GM19463 (cell line): ENCODE results near the gene HAL.

ENCODE experiments used
- ATAC-seq: cut with Tn5 transposase; IDR thresholded peaks from one replicate; pipeline ENCODE4 v1.9.1; 2021; ENCODE audit warnings: mild to moderate bottlenecking, moderate library complexity; ENCODE audit not compliant: unreplicated experiment

HAL gene

DNA sequence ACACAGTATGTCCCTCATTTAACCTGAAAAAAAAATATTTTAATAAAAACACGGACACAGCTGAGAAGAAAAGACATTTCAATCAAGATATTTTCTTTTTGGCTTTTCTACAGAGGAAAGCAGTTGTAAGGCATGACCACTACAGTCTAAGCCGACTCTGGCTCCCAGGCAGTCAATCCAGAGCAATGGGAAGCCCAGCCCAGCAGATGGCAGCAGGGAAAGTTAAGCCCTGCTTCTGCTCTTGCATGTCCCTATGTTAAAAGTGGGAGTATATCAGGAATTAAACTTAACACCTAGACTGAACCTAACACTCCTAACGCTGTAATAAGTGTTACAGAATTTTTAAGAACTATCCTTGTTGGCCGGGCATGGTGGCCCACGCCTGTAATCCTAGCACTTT is 19.5 kb upstream of the HAL start:
- no peak for ATAC-seq

- no peak for ATAC-seq
Observed at GRCh38 chr12:96014943-96015599, 18.9 kb upstream of the HAL start.

DNA sequence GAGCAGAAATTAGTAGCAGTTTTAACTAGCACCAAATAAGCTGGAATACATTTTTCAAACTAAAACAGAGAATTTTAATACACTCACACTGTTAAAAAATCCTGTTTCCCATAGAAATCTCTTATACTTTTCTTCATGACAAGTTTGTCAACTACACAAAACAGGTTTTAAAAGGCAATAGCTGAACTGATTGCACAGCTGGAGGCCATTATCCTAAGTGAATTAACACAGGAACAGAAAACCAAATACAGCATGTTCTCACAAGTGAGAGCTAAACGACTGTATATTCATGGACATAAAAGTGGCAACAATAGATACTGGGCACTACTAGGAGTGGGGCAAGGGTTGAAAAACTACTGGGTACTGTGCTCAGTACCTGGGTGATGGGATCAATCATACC is 11.6 kb upstream of the HAL start:
- no peak for ATAC-seq

DNA sequence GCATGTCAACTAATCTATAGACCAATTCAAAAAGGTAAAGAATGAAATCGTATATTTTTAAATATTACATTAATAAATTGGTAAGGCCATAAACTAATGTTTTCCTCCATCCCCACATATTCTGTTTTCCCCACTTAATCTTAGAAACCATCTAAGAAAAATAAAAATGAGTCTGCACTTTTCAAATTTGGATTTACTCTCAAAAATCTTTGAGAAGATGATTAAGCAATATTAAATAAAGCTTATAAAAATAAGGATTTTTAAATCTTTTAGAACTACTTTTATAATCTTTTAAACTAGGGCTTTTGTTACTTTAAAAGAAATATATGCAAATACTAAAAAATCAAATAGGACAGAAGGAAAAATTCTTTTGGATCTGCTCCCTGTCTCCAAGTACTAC is 10.6 kb upstream of the HAL start:
- no peak for ATAC-seq

GRCh38 chr12:96000858-96001257 is 4.7 kb upstream of the HAL start:
- ATAC-seq: no peak

- no peak for ATAC-seq
Observed at GRCh38 chr12:95999484-95999883, 3.3 kb upstream of the HAL start.

GRCh38 chr12:95998611-95999286 is 2.6 kb upstream of the HAL start:
- ATAC-seq: peak; percentile 96

GRCh38 chr12:95997911-95998510 is 1.9 kb upstream of the HAL start:
- no peak for ATAC-seq

- ATAC-seq: no peak
Observed at GRCh38 chr12:95997276-95997675, 1.1 kb upstream of the HAL start.

DNA sequence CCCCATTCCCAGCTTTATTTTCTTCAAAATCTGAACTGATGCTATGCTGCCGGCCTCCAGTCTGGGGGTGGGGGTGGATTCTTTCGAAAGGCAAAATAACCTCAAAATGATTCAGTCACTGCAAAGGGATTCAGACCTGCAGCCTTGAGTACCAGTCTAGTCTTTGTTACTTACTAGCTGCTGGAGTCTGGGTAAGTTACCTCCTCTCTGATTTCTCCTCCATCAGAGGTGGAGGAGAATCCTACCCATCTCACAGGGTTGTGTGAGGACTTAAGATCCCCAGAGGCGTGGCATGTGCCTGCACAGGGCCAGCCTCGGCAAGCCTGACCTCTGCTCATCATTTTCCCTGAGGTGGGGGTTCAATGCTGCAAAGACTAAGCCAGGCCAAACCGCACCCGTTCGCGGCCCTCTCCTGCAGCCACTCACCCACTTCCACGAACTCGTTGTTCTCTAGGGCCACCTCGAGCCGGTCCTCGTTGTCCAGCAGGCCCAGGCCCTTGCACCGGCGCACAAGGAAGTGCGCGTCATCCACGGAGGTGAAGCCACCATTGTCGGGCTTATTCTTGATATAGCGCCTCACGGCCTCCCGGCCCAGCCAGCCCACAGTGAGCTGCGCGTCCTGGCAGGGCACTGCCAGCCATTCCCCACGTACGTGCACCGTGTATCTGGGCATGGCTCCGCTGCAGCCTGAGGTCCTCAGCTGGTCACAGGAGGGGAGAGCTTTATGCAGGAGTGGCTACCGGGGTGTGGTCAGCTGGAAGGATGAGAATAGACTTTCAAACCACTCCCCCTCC is 709 bp downstream of the HAL start:
- ATAC-seq: no peak

DNA sequence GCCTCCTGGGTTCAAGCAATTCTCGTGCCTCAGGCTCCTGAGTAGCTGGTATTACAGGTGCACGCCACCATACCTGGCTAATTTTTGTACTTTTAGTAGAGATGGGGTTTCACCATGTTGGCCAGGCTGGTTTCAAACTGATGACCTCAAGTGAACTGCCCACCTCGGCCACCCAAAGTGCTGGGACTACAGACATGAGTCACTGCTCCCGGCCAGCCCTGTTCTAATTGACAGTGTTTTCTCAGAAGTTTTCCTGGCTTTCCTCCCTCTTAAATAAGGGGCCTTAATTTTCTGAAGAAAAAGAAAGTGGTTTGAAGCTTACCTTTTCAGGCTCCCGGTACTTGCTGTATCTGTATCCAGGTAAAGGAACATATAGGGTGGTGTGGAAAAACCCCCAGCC is 1.7 kb downstream of the HAL start:
- no peak for ATAC-seq

- no peak for ATAC-seq
Observed at GRCh38 chr12:95993907-95994306, 2.2 kb downstream of the HAL start.

GRCh38 chr12:95990136-95990535 is 6.0 kb downstream of the HAL start:
- ATAC-seq: no peak

- ATAC-seq: no peak
Observed at GRCh38 chr12:95989504-95990123, 6.5 kb downstream of the HAL start.

- no peak for ATAC-seq
Observed at GRCh38 chr12:95988506-95989275, 7.5 kb downstream of the HAL start.

DNA sequence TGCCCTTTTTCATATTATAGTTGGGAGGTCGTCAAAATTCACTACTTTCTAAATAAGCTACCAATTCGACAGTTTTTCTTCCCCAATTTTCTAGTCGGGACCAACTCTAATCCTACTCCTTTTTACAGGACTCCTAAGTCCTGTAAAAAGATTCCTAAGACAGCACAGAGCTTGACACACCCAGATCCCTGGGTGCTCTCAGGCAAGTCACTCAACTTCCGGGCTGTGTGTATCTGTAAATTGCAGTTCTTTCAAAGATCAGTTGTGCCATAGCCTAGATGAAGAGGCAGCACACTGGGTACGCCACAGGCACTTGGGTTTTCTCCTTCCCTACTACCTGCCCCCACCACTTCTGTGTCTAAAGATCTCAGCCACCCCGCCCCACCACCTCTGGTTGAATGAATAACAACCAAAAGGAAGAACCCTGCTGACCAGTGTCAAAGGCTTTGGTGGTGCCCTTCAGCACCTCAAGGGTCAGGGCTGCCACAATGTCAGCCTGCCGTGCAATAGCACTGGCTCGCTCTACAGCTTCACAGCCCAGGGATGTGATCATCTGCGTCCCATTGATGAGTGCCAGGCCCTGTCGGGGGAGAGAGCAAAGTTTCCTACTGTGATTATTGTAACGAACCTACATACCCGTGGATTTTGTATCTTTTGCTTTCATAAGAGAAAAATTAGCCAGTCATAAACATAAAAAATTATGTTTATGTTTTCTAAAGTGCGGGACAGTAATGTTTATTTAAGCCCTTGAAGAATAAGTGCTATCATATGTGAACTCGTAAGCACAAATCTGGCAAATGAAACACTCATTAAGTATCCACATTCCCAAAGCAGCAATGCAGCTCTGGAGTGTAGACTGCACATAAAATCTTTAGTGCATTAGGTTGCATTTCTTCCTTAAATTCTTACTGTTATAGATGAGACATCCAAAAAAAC is 9.2 kb downstream of the HAL start:
- ATAC-seq: no peak

- ATAC-seq: no peak
Observed at GRCh38 chr12:95984682-95985081, 11.5 kb downstream of the HAL start.

- ATAC-seq: no peak
Observed at GRCh38 chr12:95982602-95983001, 13.5 kb downstream of the HAL start.

DNA sequence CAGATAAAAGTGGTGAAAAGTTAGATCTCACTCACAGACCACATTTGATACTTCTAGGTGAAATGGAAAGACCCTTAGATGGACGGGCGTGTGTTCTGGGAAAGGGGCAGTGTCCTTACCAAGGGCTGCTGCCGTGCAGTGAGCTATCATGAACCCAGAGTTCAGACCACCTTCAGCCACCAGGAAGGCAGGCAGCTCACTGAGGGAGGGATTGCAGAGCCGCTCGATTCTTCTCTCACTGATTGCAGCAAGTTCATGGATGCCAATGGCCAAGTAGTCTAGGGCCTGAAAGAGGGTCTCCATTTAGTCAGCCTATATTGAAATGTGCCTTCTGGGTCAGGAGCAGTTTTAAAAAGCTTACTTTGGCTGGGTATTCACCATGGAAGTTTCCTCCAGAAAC is 15.7 kb downstream of the HAL start:
- no peak for ATAC-seq
